Measurements from ENCODE around the gene OPRL1.

OPRL1 gene

GRCh38 chr20:64144144-64144912 is 64.4 kb downstream of the OPRL1 start:
- DNase-seq (ENCODE audit: low spot score): no peak

GRCh38 chr20:64145458-64146300 is 65.8 kb downstream of the OPRL1 start:
- DNase-seq (ENCODE audit: low spot score): peak; percentile 28

DNA sequence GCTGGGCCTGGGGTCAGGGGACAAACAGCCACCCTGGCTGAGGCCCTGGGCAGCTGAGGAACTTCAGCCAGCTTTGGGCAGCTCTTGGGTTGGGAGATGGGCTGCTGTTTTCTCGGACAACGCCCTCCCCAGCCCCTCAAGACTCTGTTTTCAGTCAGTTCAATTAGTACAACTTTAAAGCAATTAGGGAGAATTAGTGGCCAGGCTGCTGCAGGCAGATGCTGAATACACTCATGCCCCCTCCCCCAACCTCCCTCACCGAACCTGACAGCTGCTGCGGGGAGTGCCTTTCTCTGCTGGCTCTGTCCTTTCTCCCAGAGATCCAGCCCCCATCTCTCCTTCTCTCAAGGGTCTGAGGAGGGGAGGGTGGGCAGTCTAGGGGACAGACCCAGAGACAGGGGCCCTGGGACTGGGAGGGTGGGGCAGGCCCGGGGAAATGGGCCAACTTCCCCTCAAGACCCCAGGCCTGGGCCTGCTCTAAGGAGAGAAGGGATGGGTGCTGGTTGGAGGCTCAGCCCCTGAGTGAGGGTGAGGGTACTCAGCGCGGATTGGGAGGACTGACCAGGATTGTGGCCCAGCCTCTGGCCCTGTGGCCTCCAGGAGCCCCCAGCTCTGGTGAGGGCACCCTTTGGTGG is 66.5 kb downstream of the OPRL1 start:
- no peak for DNase-seq (ENCODE audit: low spot score)

DNA sequence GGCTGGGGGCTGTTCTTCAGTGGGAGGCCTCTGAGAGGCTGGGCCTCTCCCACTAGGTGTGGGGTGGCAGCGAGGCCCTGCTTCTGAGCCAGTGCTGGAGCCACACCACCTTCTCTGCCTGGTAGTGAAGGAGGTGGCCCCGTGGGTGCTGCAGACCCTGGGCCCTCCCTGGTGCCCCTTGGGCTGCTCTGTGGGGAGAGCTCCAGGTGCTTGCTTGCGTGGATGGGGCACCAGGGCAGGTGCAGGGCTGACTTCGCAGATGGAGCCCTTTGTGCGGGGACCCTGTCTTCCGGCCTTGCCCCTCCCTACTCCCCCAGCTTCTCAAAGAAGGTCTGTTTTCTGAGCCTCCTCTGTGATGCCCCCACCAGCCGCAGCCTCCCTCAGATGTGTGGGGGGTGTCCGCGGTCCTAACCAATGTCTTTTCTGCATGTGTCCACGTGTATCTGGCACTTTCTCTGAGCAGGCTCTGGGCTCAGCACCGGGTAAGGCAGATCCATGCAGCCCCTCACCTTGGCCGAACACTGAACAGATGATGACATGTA is 67.1 kb downstream of the OPRL1 start:
- no peak for DNase-seq (ENCODE audit: low spot score)

DNA sequence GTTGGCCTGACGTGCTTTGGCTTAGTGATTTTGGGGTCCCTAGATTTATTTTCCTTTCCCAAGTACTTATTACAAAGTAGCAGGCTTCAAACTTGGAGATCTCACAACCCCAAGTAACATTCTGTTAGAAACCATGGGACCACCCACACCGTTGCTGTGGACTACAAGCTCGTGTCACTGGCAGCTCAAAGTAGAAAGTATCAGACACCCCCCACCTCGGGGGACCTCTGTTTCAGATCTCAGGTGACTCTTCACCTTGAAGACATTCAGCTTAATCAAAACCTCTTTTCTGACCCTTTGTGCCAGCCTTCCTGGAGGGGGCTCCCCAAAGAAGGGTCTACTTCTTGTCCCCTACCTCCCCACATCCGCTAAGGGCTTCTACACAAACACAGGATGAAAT is 68.7 kb downstream of the OPRL1 start:
- DNase-seq (ENCODE audit: low spot score): no peak

DNA sequence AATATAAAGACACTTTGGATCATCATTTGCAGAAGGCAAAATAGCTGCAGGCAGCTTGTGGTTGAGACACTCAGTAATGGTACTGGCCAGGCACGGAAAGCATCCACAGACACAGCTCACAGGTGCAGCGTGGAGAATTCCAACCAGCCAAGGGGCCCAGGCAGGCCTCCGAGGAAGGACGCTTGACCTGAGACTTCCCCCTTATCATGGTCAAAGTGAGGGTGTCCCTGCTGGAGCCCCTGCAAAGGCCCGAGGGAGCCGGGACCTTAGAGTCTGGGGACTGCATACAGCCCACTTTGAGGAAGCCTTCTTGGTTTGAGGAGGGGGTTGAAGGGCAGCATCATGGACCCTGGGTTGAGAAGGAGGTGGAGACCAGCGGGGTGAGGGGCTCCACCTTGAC is 69.3 kb downstream of the OPRL1 start:
- DNase-seq (ENCODE audit: low spot score): no peak

GRCh38 chr20:64149809-64150560 is 70.1 kb downstream of the OPRL1 start:
- no peak for DNase-seq (ENCODE audit: low spot score)

All from NAMALWA (cell line).